LNCaP clone FGC (cell line): ENCODE measurements around the gene OR6Y1.

Source experiments
- DNase-seq: peaks from one replicate; pipeline ENCODE4 v3.0.0-alpha.2; 2011; ENCODE audit warnings: low read depth
- H3K4me3 ChIP-seq: 2 replicates; pipeline ENCODE4 v1.5.1; 2011; ENCODE audit warnings: mild to moderate bottlenecking, low read depth, low read length, control low read depth
- TF ChIP-seq, protein P1 (sequence below): IDR thresholded peaks from 2 replicates; pipeline ENCODE4 v1.5.1; 2012; ENCODE audit warnings: mild to moderate bottlenecking; ENCODE audit not compliant: control insufficient read depth, insufficient read depth; ENCODE audit errors: extremely low read depth

Gene OR6Y1

DNA sequence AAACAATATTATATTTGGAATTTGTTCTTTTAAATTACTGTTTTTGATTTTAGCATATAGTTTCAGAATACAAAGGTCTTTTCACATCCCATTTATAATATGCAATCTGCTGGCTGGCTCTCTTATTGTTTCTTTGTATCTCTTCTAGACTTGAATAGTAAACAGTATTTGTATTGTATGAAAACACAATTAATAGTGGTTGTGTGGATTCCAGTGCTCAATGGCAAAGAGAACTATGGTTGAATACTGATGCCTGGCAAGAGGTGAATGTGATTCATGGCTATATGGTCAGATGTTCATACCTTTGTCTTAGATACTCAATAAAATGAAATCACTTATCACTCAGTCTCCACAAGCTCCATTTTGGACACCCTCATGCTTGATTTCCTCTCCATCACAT lies 37.2 kb downstream of the OR6Y1 start:
- no peak overlapping the region for H3K4me3 ChIP-seq
- DNase-seq, result no peak
- TF ChIP-seq, protein P1, sequence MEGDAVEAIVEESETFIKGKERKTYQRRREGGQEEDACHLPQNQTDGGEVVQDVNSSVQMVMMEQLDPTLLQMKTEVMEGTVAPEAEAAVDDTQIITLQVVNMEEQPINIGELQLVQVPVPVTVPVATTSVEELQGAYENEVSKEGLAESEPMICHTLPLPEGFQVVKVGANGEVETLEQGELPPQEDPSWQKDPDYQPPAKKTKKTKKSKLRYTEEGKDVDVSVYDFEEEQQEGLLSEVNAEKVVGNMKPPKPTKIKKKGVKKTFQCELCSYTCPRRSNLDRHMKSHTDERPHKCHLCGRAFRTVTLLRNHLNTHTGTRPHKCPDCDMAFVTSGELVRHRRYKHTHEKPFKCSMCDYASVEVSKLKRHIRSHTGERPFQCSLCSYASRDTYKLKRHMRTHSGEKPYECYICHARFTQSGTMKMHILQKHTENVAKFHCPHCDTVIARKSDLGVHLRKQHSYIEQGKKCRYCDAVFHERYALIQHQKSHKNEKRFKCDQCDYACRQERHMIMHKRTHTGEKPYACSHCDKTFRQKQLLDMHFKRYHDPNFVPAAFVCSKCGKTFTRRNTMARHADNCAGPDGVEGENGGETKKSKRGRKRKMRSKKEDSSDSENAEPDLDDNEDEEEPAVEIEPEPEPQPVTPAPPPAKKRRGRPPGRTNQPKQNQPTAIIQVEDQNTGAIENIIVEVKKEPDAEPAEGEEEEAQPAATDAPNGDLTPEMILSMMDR, result no peak

DNA sequence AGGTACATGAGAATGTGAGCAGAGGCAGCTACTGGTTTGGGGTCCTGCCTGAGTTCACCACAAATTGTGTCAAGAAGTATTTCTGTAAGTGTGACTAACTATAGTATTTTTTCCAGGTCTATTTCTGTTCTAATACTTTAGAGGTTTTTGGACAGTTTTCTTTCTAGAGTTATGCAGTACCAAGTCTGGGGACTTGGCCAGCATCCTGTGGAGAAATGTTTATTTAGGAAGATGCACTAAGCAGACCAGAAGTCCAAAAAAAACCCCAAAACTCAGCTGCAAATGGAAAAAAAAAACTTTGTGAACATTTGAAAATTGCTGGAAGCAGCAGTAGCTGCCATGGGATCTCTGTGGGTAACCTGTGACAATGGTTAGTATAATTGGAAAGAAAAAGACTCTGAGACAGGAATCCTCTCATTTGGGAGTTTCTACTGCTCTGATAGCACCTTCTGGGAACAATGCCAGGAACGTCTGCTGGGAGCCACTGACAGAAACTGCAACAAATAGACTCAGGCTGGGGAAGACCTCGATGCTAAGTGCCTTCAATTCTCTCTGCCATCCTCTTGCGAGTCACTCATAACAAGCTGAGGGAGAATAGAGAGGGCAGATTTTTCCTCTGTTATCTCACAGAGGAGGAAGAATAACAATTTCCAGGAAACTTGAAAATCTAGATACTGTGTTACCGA lies 44.6 kb downstream of the OR6Y1 start:
- DNase-seq, result no peak
- TF ChIP-seq, protein P1, result no peak

DNA sequence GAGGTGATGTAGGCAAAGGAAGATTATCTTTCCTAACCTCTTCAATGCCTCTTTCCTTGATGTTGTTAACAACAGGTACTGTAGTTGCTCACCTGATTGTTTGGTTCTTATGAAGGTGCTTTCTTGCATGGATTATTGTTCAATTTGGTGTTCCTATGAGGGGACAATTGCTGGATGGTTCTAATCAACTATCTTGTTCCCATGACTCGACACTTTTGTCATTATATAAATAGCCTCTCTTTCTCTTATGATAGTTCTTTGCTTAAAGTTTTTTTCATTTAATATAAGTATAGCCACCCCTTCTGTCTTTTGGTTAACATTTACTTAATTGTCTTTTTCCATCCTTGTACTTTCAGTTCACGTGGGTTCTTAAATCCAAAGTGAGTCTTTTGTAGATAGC lies 46.7 kb downstream of the OR6Y1 start:
- TF ChIP-seq, protein P1, result no peak
- no peak overlapping the region for H3K4me3 ChIP-seq
- no peak for DNase-seq

More for the DNA sequence above, 44.6 kb downstream of the OR6Y1 start:
- no peak overlapping the region for H3K4me3 ChIP-seq

DNA sequence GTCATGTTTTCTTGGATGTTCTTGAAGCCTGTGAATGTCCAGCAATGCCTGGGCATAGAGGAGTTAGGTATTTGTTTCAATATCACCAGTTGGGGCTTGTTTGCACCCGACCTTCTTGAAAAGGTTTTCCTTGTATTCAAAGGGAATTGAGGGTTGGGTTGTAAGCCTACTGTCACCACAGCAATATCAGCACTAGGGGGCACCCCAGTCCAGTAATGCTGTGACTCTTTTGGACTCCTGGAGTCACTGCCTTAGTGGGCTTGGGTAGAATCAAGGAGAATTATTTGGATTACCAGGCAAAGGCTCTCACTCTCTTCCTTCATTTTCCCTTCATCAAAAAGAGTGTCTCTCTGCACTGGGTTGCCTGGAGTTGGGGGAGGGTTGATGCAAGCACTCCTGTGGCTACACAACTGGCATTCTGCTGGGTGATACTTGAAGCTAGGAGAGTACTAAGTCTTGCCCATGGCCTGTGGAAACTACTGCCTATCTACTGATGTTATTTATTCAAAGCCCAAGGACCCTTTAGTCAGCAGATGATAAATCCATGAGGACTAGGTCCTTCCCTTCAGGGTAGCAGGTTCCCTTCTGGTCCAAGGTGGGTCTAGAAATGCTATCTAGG lies 47.7 kb downstream of the OR6Y1 start:
- H3K4me3 ChIP-seq, result no peak overlapping the region
- TF ChIP-seq, protein P1, result peak; percentile 49
- no peak for DNase-seq

DNA sequence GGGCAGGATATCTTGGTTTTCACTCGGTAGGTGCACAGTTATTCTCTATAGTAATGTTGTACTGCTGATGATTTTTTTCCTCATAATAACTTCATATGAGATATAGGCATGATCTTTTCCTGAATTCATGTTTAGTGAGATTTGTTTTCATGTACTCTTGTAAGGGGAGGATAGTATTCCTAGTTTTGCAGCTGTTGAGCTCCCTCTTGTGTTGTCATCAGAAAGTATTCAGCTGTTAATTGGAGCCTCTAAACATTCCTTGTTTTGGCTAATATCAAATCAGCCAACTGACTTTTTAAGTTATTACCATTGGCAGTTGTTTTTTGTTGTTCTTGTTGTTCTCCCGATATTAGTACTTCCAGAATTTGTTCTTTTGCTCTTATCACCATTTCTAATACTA lies 57.8 kb downstream of the OR6Y1 start:
- TF ChIP-seq, protein P1, result peak; percentile 41
- no peak for DNase-seq
- H3K4me3 ChIP-seq, result no peak overlapping the region

DNA sequence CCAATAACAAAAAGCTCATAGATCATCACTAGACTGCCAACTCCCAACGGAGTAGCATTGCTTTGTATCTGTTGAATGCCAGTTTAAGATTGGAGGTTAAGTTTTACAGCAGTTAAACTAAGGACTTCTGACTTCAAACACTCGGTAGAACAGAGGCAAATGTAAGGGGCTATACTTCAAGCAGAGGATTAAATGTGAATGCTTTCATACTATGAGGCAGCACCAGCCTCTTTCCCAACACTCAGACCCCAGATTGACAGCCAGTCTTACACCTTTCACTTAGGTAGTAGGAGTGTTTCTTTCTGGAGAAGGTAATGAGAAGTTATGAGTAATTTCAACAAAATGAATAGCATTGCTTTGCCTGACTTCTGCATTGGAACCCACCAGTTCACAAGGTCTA lies 59.4 kb downstream of the OR6Y1 start:
- TF ChIP-seq, protein P1, result no peak

More for the DNA sequence above, 59.4 kb downstream of the OR6Y1 start:
- H3K4me3 ChIP-seq, result no peak overlapping the region
- no peak for DNase-seq
